Naive B cell (primary cell): ENCODE data around the gene KIF25. TPM values are rescaled to one million over a fixed set of nuclear protein-coding genes. Genes with fewer than 3 reads are reported as not detected.

Source experiments
- ATAC-seq, 2 donors: fragments of 150-1000 bp; cut with Tn5 transposase; 2 replicates each; pipeline ENCODE4 v1.10.0; 2021; ENCODE audit warnings: low read depth in 2 of 2, mild to moderate bottlenecking in 2 of 2, moderate library complexity in 2 of 2
- DNase-seq: peaks from one replicate; pipeline ENCODE4 v3.0.0; 2022
- H3K27ac Mint-ChIP-seq, 6 donors: one replicate each; pipeline ENCODE4 v1.8.0; 2020 to 2022; ENCODE audit warnings: mild to moderate bottlenecking in 6 of 6, mixed read lengths in 6 of 6, moderate library complexity in 5 of 6, inconsistent platforms in 2 of 6
- H3K27me3 Mint-ChIP-seq, 3 donors: one replicate each; pipeline ENCODE4 v1.8.0; 2021 to 2022; ENCODE audit warnings: mixed read lengths in 3 of 3, mild to moderate bottlenecking in 1 of 3
- H3K36me3 Mint-ChIP-seq, 2 donors: one replicate each; pipeline ENCODE4 v1.8.0; 2020 to 2022; ENCODE audit warnings: mixed read lengths in 2 of 2, inconsistent platforms in 1 of 2, mild to moderate bottlenecking in 1 of 2
- H3K4me1 Mint-ChIP-seq, 3 donors: one replicate each; pipeline ENCODE4 v1.8.0; 2020 to 2022; ENCODE audit warnings: mixed read lengths in 3 of 3, inconsistent platforms in 1 of 3, mild to moderate bottlenecking in 1 of 3, moderate library complexity in 1 of 3
- H3K4me3 Mint-ChIP-seq, 8 donors: one replicate each; pipeline ENCODE4 v1.8.0; 2020 to 2022; ENCODE audit warnings: mild to moderate bottlenecking in 8 of 8, mixed read lengths in 8 of 8, moderate library complexity in 8 of 8, inconsistent platforms in 2 of 8
- H3K9me3 Mint-ChIP-seq, 7 donors: one replicate each; pipeline ENCODE4 v1.8.0; 2020 to 2022; ENCODE audit warnings: mixed read lengths in 7 of 7, mild to moderate bottlenecking in 5 of 7, inconsistent platforms in 2 of 7, moderate library complexity in 1 of 7
- polyA plus RNA-seq, 6 donors: library from polyadenylated mRNA; unstranded; fragments of 300-500 nt; fragmentation: Illumina TruSeq; gene quantifications; one replicate each; pipeline ENCODE4 v1.2.3, GENCODE V29; 2021; ENCODE audit warnings: low read depth in 6 of 6

The KIF25 gene
- polyA plus RNA-seq, 6 donors from 2014 or later = not detected

DNA sequence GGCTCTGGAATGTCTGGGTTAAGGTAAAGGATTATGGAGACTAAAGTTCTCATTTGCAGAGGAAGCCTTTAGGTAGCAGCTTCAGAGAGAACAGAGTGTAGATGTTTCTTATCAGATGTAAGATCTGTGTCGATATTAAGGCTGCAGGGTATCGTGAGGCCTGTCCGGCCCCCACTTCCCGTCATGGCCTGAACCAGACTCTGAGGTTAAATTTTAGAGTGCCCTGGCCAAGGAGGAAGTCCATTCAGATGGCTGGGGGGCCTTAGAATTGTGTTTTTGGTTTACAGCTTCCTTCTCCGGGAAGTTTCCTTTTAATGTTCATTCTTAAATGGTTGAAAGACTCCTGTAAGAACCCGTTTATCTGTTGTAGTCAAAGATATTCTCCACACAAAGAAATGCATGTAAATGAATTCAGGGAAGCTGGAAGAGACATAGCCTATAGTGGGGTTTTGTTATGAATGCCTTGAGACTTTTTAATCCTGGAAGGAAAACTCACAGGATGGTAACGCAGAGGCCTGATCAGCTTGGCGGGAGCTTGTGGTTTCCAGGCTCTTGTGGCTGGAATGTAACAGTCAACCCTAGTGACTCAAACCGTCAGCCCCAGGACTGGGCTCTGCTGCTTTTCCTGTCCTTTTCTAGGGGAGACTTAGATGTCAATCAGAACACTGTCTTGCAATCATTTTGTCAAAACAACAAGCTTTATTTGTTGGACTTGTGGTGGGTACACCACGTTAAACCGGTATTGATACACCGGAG, 34.7 kb downstream of the KIF25 start:
- peaks cover 5 to 25% (median 18%) of the 10 kb centered on the region in 7 donors for H3K9me3 Mint-ChIP-seq
- ATAC-seq (no peak), DNase-seq (no peak)
- peaks cover 0 to 4% (median 0%) of the 10 kb centered on the region in 3 donors for H3K4me1 Mint-ChIP-seq
- H3K36me3 Mint-ChIP-seq = peaks cover 5 to 15% of the 10 kb centered on the region in 2 donors
- H3K27me3 Mint-ChIP-seq = peaks cover 18 to 37% (median 19%) of the 10 kb centered on the region in 3 donors
- H3K27ac Mint-ChIP-seq = no peak overlapping the region
- H3K4me3 Mint-ChIP-seq = no peak overlapping the region

DNA sequence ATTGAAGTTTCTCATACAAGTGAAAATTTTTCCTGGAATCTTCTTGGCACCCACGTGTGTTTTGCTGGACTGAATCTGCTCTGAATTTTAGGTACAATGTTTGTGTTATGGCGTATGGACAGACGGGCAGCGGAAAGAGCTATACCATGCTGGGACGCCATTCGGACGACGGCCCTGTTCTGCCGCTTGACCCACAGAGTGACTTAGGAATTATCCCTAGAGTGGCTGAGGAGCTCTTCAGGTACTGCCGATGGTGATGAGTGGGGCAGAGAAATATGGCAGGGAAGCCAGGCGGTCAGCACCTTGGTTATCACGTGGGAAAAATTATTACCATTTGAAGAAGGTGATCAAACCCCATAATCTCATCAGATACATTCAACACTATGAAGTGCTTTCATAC, 36.3 kb downstream of the KIF25 start:
- ATAC-seq = no peak

DNA sequence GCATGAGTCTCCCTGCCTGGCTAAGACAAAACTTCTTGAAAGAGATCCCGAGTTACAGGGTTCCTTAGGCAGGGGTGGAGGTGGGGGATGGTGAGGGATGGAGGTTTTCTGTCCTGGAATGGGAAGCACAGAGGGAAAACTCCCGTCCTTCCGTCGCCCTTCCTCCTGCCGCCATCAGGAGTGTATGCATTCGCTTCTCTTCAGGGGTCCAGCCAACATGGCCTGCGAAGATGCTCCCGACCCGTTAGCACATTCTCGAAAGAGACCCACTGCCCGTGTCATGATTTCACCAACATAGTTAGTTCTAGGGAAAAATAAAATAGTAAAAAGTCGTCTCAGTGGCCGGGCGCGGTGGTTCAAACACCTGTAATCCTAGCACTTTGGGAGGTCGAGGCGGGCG, 37.1 kb downstream of the KIF25 start:
- DNase-seq (no peak), ATAC-seq (no peak)
- peaks cover 12 to 44% (median 34%) of the 10 kb centered on the region in 7 donors for H3K9me3 Mint-ChIP-seq
- peaks cover 18 to 40% (median 19%) of the 10 kb centered on the region in 3 donors for H3K27me3 Mint-ChIP-seq
- peaks cover 0 to 4% (median 0%) of the 10 kb centered on the region in 3 donors for H3K4me1 Mint-ChIP-seq
- H3K27ac Mint-ChIP-seq = no peak overlapping the region
- H3K4me3 Mint-ChIP-seq = peak overlapping the region in 2 of 8 donors; percentile 47 to 74
- peaks cover 13 to 23% of the 10 kb centered on the region in 2 donors for H3K36me3 Mint-ChIP-seq

More for the DNA sequence above, 36.3 kb downstream of the KIF25 start:
- peaks cover 18 to 40% (median 19%) of the 10 kb centered on the region in 3 donors for H3K27me3 Mint-ChIP-seq
- peaks cover 13 to 22% of the 10 kb centered on the region in 2 donors for H3K36me3 Mint-ChIP-seq
- no peak overlapping the region for H3K4me3 Mint-ChIP-seq
- no peak overlapping the region for H3K27ac Mint-ChIP-seq
- peaks cover 12 to 39% (median 28%) of the 10 kb centered on the region in 7 donors for H3K9me3 Mint-ChIP-seq
- H3K4me1 Mint-ChIP-seq = peaks cover 0 to 4% (median 0%) of the 10 kb centered on the region in 3 donors
- DNase-seq = no peak

GRCh38 chr6:168035098-168035660, 37.7 kb downstream of the KIF25 start:
- H3K27me3 Mint-ChIP-seq = peaks cover 18 to 40% (median 19%) of the 10 kb centered on the region in 3 donors
- DNase-seq = no peak
- ATAC-seq = no peak
- H3K9me3 Mint-ChIP-seq = peaks cover 12 to 49% (median 39%) of the 10 kb centered on the region in 7 donors
- H3K27ac Mint-ChIP-seq = no peak overlapping the region
- H3K36me3 Mint-ChIP-seq = peaks cover 13 to 23% of the 10 kb centered on the region in 2 donors
- peak overlapping the region in 4 of 8 donors; percentile 9 to 74 (median 40) for H3K4me3 Mint-ChIP-seq
- H3K4me1 Mint-ChIP-seq = peaks cover 0 to 4% (median 0%) of the 10 kb centered on the region in 3 donors

DNA sequence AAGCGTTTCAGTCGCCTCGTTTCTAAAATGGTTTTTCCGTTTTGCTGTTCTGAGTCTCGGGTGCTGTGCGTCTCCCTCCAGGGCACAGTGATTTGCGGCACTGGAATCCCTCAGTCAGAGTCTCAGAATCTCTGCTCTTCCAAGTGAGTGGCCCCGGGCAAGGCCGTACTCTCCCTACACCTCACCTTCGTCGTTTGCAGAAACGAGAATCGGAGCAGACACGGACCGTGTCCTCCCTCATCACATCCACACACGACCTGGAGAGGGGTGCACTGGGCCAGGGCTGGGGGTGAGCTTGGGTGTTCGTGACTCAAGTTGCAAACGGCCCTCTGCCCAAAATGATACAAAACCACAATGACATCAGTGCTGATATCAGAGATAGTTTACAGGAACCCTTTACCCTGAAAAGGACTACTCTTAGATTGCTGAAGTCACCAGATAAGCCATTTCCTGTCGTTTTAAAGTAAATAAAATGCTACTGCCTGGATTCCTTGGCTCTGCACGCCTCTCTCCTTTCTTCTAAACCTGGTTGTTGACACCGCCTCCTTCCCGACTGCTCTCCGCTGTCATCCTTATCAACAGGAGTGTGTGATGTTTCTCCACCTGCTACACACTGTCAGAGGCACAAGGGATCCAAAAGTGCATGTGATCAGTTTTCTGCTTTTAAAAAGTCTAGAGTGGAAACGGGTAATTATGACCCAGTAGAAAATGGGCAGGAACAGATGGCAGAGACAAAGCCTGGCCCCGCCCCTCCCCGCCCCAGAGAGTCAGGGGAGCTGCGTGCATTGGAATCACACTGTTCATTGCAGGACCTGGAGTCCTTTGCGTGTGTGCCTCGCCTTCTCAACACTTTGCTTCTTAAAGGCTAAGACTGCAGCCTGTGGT, 38.4 kb downstream of the KIF25 start:
- DNase-seq (no peak), ATAC-seq (no peak)
- H3K4me1 Mint-ChIP-seq = peaks cover 0 to 4% (median 0%) of the 10 kb centered on the region in 3 donors
- no peak overlapping the region for H3K27ac Mint-ChIP-seq
- H3K27me3 Mint-ChIP-seq = peaks cover 18 to 40% (median 19%) of the 10 kb centered on the region in 3 donors
- peaks cover 13 to 23% of the 10 kb centered on the region in 2 donors for H3K36me3 Mint-ChIP-seq
- H3K9me3 Mint-ChIP-seq = peaks cover 12 to 55% (median 44%) of the 10 kb centered on the region in 7 donors
- H3K4me3 Mint-ChIP-seq = peak overlapping the region in 3 of 8 donors; percentile 43 to 66 (median 58)

- H3K36me3 Mint-ChIP-seq = peaks cover 13 to 23% of the 10 kb centered on the region in 2 donors
- DNase-seq = no peak
- H3K27ac Mint-ChIP-seq = no peak overlapping the region
- H3K4me3 Mint-ChIP-seq = no peak overlapping the region
- ATAC-seq = no peak
- peaks cover 0 to 4% (median 0%) of the 10 kb centered on the region in 3 donors for H3K4me1 Mint-ChIP-seq
- peaks cover 15 to 31% (median 19%) of the 10 kb centered on the region in 3 donors for H3K27me3 Mint-ChIP-seq
- H3K9me3 Mint-ChIP-seq = peaks cover 12 to 58% (median 47%) of the 10 kb centered on the region in 7 donors
Observed at GRCh38 chr6:168037242-168037641, 39.8 kb downstream of the KIF25 start.

GRCh38 chr6:168037856-168038255, 40.4 kb downstream of the KIF25 start:
- H3K36me3 Mint-ChIP-seq = peaks cover 13 to 23% of the 10 kb centered on the region in 2 donors
- DNase-seq = no peak
- peaks cover 12 to 59% (median 50%) of the 10 kb centered on the region in 7 donors for H3K9me3 Mint-ChIP-seq
- H3K4me1 Mint-ChIP-seq = peaks cover 0 to 4% (median 0%) of the 10 kb centered on the region in 3 donors
- no peak overlapping the region for H3K27ac Mint-ChIP-seq
- peaks cover 13 to 31% (median 19%) of the 10 kb centered on the region in 3 donors for H3K27me3 Mint-ChIP-seq
- H3K4me3 Mint-ChIP-seq = no peak overlapping the region
- ATAC-seq = no peak

- H3K4me1 Mint-ChIP-seq = peaks cover 0 to 4% (median 0%) of the 10 kb centered on the region in 3 donors
- DNase-seq (no peak), ATAC-seq (no peak)
- H3K36me3 Mint-ChIP-seq = peaks cover 13 to 19% of the 10 kb centered on the region in 2 donors
- peak overlapping the region in 1 of 6 donors; percentile 44 for H3K27ac Mint-ChIP-seq
- H3K9me3 Mint-ChIP-seq = peaks cover 11 to 58% (median 47%) of the 10 kb centered on the region in 7 donors
- no peak overlapping the region for H3K4me3 Mint-ChIP-seq
- H3K27me3 Mint-ChIP-seq = peaks cover 9 to 26% (median 16%) of the 10 kb centered on the region in 3 donors
Observed at GRCh38 chr6:168038576-168039140, 41.2 kb downstream of the KIF25 start.

DNA sequence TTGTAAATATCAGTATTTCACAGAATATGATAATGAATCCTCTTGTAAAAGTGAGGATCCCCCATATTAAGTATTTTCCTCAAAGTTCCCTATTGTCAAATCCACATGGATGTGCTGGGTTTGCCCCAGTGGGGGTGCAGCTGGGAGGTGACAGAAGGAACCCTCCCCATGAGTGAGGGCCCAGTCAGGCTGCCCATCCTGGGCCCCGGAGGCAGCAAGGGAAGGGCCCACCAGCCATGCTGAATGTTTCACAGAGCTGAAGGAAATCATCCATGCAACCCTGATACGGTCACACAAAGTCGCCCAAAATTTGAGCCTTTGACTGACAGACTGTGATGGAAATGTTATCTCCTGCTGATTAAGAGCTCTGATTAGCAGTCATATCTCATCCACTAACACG, 41.8 kb downstream of the KIF25 start:
- H3K27me3 Mint-ChIP-seq = peaks cover 6 to 23% (median 12%) of the 10 kb centered on the region in 3 donors
- DNase-seq = no peak
- ATAC-seq = no peak
- H3K4me1 Mint-ChIP-seq = peaks cover 0 to 4% (median 0%) of the 10 kb centered on the region in 3 donors
- no peak overlapping the region for H3K4me3 Mint-ChIP-seq
- H3K36me3 Mint-ChIP-seq = peaks cover 13 to 16% of the 10 kb centered on the region in 2 donors
- peaks cover 8 to 54% (median 44%) of the 10 kb centered on the region in 7 donors for H3K9me3 Mint-ChIP-seq
- H3K27ac Mint-ChIP-seq = no peak overlapping the region

DNA sequence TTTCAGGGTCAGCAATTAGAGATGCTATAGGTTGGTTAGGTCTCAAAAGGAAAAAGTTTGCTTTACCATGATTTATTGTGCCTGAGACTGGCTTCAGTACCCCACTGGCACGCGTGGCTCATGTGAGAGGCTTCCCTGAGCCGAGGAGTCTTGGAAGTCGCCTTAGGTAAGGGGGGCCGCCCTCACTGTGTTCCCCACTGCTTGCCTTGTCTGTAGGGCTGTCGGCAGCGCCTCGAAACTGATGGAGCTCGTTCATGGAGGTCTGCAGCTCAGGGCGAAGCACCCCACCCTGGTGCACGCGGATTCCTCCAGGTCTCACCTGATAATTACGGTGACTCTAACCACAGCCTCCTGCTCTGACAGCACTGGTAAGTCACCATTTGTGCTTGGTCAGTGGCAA, 42.4 kb downstream of the KIF25 start:
- peaks cover 8 to 50% (median 41%) of the 10 kb centered on the region in 7 donors for H3K9me3 Mint-ChIP-seq
- DNase-seq = no peak
- H3K36me3 Mint-ChIP-seq = peaks cover 13 to 16% of the 10 kb centered on the region in 2 donors
- H3K27ac Mint-ChIP-seq = no peak overlapping the region
- H3K4me3 Mint-ChIP-seq = no peak overlapping the region
- ATAC-seq = no peak
- peaks cover 6 to 19% (median 12%) of the 10 kb centered on the region in 3 donors for H3K27me3 Mint-ChIP-seq
- peaks cover 0 to 4% (median 0%) of the 10 kb centered on the region in 3 donors for H3K4me1 Mint-ChIP-seq

DNA sequence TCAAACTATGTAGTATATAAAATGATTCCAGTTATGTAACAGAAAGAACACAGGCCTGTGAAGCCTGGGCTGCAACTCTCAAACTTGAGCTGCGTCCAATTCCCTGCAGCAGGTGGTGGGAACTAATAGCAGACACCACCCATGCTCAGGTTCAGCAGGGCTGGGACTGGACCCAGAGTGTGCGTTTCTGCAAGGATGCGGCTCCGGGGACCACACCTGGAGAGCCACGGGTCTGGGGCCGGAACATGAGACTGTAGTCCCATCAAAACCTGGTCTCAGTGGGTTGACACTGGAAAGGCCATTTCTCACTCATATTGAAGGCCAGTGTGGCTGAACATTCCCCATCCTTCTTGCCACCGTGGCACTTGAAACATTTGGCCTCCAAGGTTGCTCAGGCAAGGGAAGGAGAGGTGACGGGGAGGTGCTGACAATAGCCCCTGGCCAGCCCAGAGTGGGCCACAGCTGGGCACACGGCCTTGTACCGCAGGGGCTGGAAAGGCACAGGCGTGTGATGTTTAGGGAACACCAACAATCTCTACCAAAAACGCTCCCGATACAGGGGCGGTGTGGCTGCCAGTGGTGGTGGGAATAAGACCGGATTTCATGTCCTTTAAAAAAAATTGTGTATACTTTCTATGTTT, 43.5 kb downstream of the KIF25 start:
- peaks cover 3 to 12% (median 6%) of the 10 kb centered on the region in 3 donors for H3K27me3 Mint-ChIP-seq
- peaks cover 0 to 2% (median 0%) of the 10 kb centered on the region in 3 donors for H3K4me1 Mint-ChIP-seq
- no peak overlapping the region for H3K4me3 Mint-ChIP-seq
- no peak for DNase-seq
- peaks cover 12% of the 10 kb centered on the region in 2 donors for H3K36me3 Mint-ChIP-seq
- H3K9me3 Mint-ChIP-seq = peaks cover 7 to 49% (median 40%) of the 10 kb centered on the region in 7 donors
- ATAC-seq = no peak
- no peak overlapping the region for H3K27ac Mint-ChIP-seq

- Mint-ChIP-seq H3K27ac (no peak overlapping the region), H3K4me1 (no peaks in the 10 kb centered on the region), H3K36me3 (peaks cover 8 to 9% of the 10 kb centered on the region in 2 donors), H3K4me3 (no peak overlapping the region), H3K9me3 (peaks cover 4 to 44% (median 40%) of the 10 kb centered on the region in 7 donors), H3K27me3 (peaks cover 0 to 5% (median 0%) of the 10 kb centered on the region in 3 donors)
- ATAC-seq (no peak), DNase-seq (no peak)
Observed at GRCh38 chr6:168041928-168042327, 44.5 kb downstream of the KIF25 start.
